Cardiac muscle cell (in vitro differentiated cells and primary cell): ENCODE data around the gene SEC63. TPM values are rescaled to one million over a fixed set of nuclear protein-coding genes. Genes with fewer than 3 reads are reported as not detected.
"Not testable (repeated sequence)": the region's sequence is repeated elsewhere in the genome, so short reads cannot be mapped to it uniquely, and the experiment has no call there.

ENCODE experiments used
- DNase-seq, 2 donors: peaks; one replicate each; pipeline versions ENCODE4 v3.0.0 to v3.0.0-alpha.2; 2010 to 2017; ENCODE audit warnings: low read depth in 1 of 2, low spot score in 1 of 2
- H3K27ac ChIP-seq: fragments of 200-600 bp; sonication (generic); 2 replicates; pipeline ENCODE4 v1.5.1; 2016
- H3K27me3 ChIP-seq: fragments of 200-600 bp; sonication (generic); 2 replicates; pipeline ENCODE4 v1.6.0; 2016; ENCODE audit warnings: control low read depth
- H3K36me3 ChIP-seq: fragments of 200-600 bp; sonication (generic); 2 replicates; pipeline ENCODE4 v1.5.1; 2016; ENCODE audit warnings: control low read depth
- H3K4me1 ChIP-seq: fragments of 200-600 bp; sonication (generic); 2 replicates; pipeline ENCODE4 v1.8.1; 2017; ENCODE audit warnings: low read depth, mild to moderate bottlenecking, mixed run types
- H3K4me3 ChIP-seq: fragments of 200-600 bp; sonication (generic); 2 replicates; pipeline ENCODE4 v1.5.1; 2016; ENCODE audit warnings: mild to moderate bottlenecking
- H3K9me3 ChIP-seq: fragments of 200-600 bp; sonication (generic); 2 replicates; pipeline ENCODE4 v1.5.1; 2017; ENCODE audit warnings: low read depth, mild to moderate bottlenecking, control low read depth
- polyA plus RNA-seq: library from polyadenylated mRNA; unstranded; fragments of >200 nt; fragmentation: Nextera tagmentation; extraction: Ambion mirVana; gene quantifications from 2 replicates; pipeline ENCODE4 v1.2.1, GENCODE V29; 2016
- total RNA-seq: library from RNA; depleted of rRNA; stranded (reverse); fragments of >200 nt; gene quantifications from 2 replicates; pipeline ENCODE4 v1.2.3, GENCODE V29; 2016
- TF ChIP-seq, protein P1 (sequence below): IDR thresholded peaks from 2 replicates; pipeline ENCODE4 v1.5.1; 2012; ENCODE audit warnings: low read depth, mild to moderate bottlenecking, low read length

Gene SEC63
- total and polyA plus RNA-seq, 2 experiments from 2014 or later: 9.6 to 80.8 TPM

DNA sequence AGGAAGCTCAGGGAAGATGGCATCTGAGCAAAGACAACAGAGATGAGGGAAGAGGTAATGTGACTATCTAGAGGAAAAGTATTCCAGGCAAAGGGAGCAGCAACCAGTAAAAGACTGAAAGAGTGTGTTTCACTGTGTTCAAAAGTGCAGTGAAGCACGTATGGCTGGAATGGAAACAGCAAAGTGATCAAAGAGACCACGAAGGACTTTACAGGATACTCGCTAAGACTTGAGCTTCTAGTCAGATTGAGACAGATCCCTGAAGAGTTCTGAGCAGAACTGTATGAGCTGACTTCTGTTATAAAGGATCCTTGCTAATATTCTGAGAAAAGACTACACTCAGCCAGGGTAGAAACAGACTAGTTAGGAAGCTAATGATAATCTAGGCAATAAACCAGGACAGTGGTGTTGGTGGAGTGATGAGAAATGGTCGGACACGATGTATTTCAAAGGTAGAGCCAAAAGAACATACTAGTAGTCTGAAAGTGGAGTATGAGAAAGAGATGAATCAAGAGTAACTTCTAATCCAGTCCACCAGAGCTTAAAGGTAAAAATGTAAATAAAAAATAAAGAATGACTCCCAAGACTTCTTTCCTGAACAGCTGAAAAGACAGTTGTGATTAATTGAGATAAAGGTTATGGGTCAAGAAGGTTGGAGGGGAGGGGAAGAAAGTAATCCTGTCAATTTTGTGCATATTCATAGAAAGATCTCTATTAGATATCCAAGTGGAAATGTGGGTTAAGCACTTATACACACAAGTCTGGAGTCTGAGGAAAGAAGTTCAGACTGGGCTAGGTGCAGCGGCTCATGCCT is 14.2 kb downstream of the SEC63 start:
- Histone ChIP-seq H3K9me3 (no peaks in the 10 kb centered on the region), H3K36me3 (no peaks in the 10 kb centered on the region), H3K27me3 (no peaks in the 10 kb centered on the region), H3K4me1 (peaks cover 20% of the 10 kb centered on the region), H3K27ac (peak overlapping the region; percentile 35), H3K4me3 (no peak overlapping the region)
- TF ChIP-seq, protein P1, sequence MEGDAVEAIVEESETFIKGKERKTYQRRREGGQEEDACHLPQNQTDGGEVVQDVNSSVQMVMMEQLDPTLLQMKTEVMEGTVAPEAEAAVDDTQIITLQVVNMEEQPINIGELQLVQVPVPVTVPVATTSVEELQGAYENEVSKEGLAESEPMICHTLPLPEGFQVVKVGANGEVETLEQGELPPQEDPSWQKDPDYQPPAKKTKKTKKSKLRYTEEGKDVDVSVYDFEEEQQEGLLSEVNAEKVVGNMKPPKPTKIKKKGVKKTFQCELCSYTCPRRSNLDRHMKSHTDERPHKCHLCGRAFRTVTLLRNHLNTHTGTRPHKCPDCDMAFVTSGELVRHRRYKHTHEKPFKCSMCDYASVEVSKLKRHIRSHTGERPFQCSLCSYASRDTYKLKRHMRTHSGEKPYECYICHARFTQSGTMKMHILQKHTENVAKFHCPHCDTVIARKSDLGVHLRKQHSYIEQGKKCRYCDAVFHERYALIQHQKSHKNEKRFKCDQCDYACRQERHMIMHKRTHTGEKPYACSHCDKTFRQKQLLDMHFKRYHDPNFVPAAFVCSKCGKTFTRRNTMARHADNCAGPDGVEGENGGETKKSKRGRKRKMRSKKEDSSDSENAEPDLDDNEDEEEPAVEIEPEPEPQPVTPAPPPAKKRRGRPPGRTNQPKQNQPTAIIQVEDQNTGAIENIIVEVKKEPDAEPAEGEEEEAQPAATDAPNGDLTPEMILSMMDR: no peak
- DNase-seq: no peak

DNA sequence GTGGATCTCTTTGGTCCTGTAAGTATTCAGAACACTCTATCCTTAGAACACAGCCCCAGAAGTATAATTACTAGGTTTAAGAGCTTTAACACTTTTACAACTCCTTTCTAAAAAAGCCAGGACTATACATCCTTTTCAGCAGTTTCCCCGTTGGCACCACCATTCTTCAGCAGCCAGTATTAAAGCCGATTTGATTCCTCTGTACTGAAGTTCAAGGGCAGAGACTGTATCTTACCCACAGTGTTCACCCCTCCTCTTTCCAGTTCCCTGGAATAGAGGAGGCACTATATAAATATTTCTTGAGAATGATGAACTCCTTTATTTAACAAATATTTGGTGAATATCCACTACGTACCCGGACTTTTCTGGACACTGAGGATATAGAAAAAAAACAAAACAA is 15.9 kb downstream of the SEC63 start:
- Histone ChIP-seq H3K4me3 (no peak overlapping the region), H3K9me3 (no peaks in the 10 kb centered on the region), H3K4me1 (peaks cover 20% of the 10 kb centered on the region), H3K36me3 (no peaks in the 10 kb centered on the region), H3K27ac (no peak overlapping the region), H3K27me3 (no peaks in the 10 kb centered on the region)
- DNase-seq: no peak
- TF ChIP-seq, protein P1: no peak

DNA sequence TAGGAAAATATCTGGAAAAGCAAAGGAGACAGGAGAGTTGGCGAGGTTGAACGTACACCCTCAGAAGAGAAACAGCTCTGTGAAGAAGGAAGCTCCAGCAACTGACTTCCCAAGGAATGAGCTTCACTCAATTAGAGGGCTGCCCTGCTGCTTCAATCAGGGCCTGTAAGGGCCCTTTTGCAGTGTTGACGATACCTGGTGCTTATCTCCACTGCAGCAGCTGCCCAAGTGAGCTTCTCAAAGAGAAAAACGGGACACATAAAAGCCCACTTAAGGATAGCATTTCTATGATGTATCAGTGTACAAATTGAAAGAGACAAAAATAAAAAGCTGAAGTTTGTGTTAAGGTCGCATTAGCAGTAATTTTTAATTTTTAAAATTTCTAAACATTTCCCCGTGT is 16.4 kb downstream of the SEC63 start:
- Histone ChIP-seq H3K9me3 (no peaks in the 10 kb centered on the region), H3K4me1 (peaks cover 20% of the 10 kb centered on the region), H3K4me3 (no peak overlapping the region), H3K36me3 (no peaks in the 10 kb centered on the region), H3K27ac (peak overlapping the region; percentile 7), H3K27me3 (no peaks in the 10 kb centered on the region)
- TF ChIP-seq, protein P1: no peak
- peak in 1 of 2 donors; percentile 52 for DNase-seq

DNA sequence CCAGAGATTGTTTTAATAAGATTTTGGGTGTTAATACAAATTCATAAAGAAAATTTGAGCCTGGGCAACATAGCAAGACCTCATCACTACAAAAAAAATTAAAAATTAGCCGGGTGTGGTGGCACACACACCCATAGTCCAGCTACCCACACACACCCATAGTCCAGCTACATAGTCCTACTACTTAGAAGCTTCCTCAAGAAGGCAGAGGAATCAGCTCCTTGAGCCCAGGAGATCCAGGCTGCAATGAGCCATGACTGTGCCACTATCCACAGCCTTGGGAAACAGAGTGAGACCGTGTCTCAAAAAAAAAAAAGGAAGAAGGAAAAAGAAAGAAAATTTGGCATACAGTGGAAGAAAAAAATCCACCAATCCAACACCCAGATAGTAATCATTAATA is 16.8 kb downstream of the SEC63 start:
- TF ChIP-seq, protein P1: no peak
- Histone ChIP-seq H3K27me3 (no peaks in the 10 kb centered on the region), H3K9me3 (no peaks in the 10 kb centered on the region), H3K27ac (peak overlapping the region; percentile 7), H3K36me3 (no peaks in the 10 kb centered on the region), H3K4me3 (no peak overlapping the region), H3K4me1 (peaks cover 20% of the 10 kb centered on the region)
- DNase-seq: no peak

DNA sequence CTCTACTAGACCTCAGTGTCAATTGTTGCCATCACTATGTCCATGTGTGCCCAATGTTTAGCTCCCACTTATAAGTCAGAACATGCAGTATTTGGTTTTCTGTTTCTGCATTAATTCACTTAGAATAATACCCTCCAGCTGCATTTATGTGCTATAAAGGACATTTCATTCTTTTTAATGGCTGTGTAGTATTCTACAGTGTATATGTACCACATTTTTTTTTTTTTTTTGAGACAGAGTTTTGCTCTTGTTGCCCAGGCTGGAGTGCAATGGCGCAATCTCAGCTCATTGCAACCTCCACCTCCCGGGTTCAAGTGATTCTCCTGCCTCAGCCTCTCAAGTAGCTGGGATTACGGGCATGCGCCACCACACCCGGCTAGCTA is 21.1 kb downstream of the SEC63 start:
- not testable (repeated sequence) for H3K27me3 ChIP-seq

DNA sequence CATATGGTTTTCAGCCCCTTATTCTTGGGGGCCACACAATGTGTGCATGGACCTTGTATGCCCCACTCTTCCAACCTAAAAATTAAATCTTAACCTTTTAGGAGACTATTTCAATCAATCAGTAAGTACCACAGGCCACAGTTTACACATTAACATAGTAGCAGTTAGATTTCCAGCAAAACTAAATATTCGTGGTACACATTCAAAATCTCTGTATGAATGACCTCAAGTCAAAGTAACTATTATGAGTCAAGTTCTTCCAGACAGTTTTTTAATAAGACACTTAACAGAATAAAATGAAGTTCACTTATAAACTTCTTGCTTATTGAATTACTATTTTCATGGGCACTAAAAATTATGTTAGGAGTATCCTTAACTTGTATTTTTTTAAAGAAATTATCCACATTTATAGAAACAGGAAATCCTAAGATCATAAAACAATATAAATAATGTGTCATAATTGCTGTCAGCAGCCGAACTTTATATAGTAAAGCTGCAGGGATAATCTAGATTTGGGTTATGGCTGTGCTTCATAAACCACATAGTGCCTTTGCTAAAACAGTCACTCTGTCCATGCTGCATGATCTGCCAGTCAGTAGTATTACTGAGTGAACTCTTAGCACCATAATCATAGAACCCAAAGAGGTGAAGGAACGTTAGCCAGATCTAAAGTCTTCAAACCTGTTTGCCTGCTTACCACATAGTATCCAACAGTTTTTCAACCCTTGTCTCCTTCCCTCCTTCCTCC is 21.7 kb downstream of the SEC63 start:
- Histone ChIP-seq H3K9me3 (no peaks in the 10 kb centered on the region), H3K27ac (no peak overlapping the region), H3K36me3 (no peaks in the 10 kb centered on the region), H3K4me1 (peaks cover 11% of the 10 kb centered on the region), H3K4me3 (no peak overlapping the region), H3K27me3 (no peaks in the 10 kb centered on the region)
- TF ChIP-seq, protein P1: no peak
- no peak for DNase-seq

More for the DNA sequence above, 21.1 kb downstream of the SEC63 start:
- H3K4me3 ChIP-seq, H3K27ac ChIP-seq, H3K9me3 ChIP-seq, DNase-seq, H3K36me3 ChIP-seq: not testable (repeated sequence)
- H3K4me1 ChIP-seq: peaks cover 17% of the 10 kb centered on the region

DNA sequence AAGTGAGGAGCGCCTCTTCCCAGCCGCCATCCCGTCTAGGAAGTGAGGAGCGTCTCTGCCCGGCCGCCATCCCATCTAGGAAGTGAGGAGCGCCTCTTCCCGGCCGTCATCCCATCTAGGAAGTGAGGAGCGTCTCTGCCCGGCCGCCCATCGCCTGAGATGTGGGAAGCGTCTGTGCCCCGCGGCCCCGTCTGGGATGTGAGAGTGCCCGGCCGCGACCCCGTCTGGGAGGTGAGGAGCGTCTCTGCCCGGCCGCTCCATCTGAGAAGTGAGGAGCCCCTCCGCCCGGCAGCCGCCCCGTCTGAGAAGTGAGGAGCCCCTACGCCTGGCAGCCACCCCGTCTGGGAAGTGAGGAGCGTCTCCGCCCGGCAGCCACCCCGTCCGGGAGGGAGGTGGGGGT is 23.8 kb downstream of the SEC63 start:
- H3K27me3 ChIP-seq, H3K4me3 ChIP-seq, DNase-seq, H3K36me3 ChIP-seq, H3K9me3 ChIP-seq, H3K27ac ChIP-seq, H3K4me1 ChIP-seq: not testable (repeated sequence)
